Upper lobe of left lung (tissue), 6 donors: ENCODE data around the gene KIF13A. TPM values are rescaled to one million over a fixed set of nuclear protein-coding genes. Genes with fewer than 3 reads are reported as not detected.
"Not testable (repeated sequence)": the region's sequence is repeated elsewhere in the genome, so short reads cannot be mapped to it uniquely, and the experiment has no call there.

Experiments used
- ATAC-seq, 2 donors: fragments of 200-7000 bp; cut with Tn5 transposase; one replicate each; pipeline ENCODE4 v1.9.1; 2022; ENCODE audit warnings: mild to moderate bottlenecking in 2 of 2, moderate library complexity in 2 of 2; ENCODE audit not compliant: low FRiP score in 2 of 2
- DNase-seq, 2 donors: peaks; one replicate each; pipeline ENCODE4 v3.0.0-alpha.2; 2019 to 2020
- H3K27ac ChIP-seq, 4 donors: fragments of 200-600 bp; sonication (generic); one replicate each; pipeline ENCODE4 v1.5.1; 2016 to 2019
- H3K27me3 ChIP-seq, 4 donors: fragments of 200-600 bp; sonication (generic); one replicate each; pipeline ENCODE4 v1.5.1; 2017 to 2019
- H3K36me3 ChIP-seq, 4 donors: fragments of 200-600 bp; sonication (generic); one replicate each; pipeline ENCODE4 v1.5.1; 2016 to 2019
- H3K4me1 ChIP-seq, 4 donors: fragments of 200-600 bp; sonication (generic); one replicate each; pipeline ENCODE4 v1.5.1; 2018 to 2019
- H3K4me3 ChIP-seq, 4 donors: fragments of 200-600 bp; sonication (generic); one replicate each; pipeline ENCODE4 v1.5.1; 2017 to 2019; ENCODE audit warnings: mild to moderate bottlenecking in 2 of 4, moderate library complexity in 1 of 4
- H3K9me3 ChIP-seq, 4 donors: fragments of 200-600 bp; sonication (generic); one replicate each; pipeline ENCODE4 v1.5.1; 2018 to 2019
- EP300 ChIP-seq, 4 donors: sonication (generic); formaldehyde crosslinking; IDR thresholded peaks; one replicate each; pipeline ENCODE4 v1.5.1; 2017; ENCODE audit warnings: antibody characterized with exemption in 4 of 4, control low read depth in 2 of 4
- POLR2A ChIP-seq, 4 donors: fragments of 450-650 bp; IDR thresholded peaks; one replicate each; pipeline ENCODE4 v1.5.1; 2016 to 2017; ENCODE audit warnings: antibody characterized with exemption in 4 of 4, mild to moderate bottlenecking in 2 of 4
- POLR2AphosphoS5 ChIP-seq, 2 donors: sonication (generic); formaldehyde crosslinking; IDR thresholded peaks; one replicate each; pipeline ENCODE4 v1.5.1; 2017; ENCODE audit warnings: antibody characterized with exemption in 2 of 2
- WGBS, 2 donors: methylation state at CpG; one replicate each; pipeline ENCODE4 v1.1.5; 2017 to 2018; 5-methylcytosine and 5-hydroxymethylcytosine counted together
- total RNA-seq, 6 donors: library from RNA; depleted of rRNA in 4 of 6; stranded (reverse); fragments of >200 nt in 4 of 6; gene quantifications; one replicate each; pipeline versions ENCODE4 v1.1.0 to v1.2.1, GENCODE V29; 2016 to 2021
- TF ChIP-seq, protein P1 (sequence below), 6 experiments: fragments of 450-650 bp in 4 of 6; fragments of 200-600 bp in 2 of 6; sonication (generic) in 2 of 6; IDR thresholded peaks; one replicate each; pipeline ENCODE4 v1.5.1; 2016 to 2019; ENCODE audit warnings: antibody characterized with exemption in 6 of 6
- donor health status: DM: no; HTN: no; CAD: no; lungs with moderate emphysema.
- donor health status: DM: no; HTN: yes; CAD: no; lungs with severe emphysema.

The KIF13A gene
- total RNA-seq, 6 donors from 2014 or later = 35.8 to 59.9 (median 49.0) TPM

DNA sequence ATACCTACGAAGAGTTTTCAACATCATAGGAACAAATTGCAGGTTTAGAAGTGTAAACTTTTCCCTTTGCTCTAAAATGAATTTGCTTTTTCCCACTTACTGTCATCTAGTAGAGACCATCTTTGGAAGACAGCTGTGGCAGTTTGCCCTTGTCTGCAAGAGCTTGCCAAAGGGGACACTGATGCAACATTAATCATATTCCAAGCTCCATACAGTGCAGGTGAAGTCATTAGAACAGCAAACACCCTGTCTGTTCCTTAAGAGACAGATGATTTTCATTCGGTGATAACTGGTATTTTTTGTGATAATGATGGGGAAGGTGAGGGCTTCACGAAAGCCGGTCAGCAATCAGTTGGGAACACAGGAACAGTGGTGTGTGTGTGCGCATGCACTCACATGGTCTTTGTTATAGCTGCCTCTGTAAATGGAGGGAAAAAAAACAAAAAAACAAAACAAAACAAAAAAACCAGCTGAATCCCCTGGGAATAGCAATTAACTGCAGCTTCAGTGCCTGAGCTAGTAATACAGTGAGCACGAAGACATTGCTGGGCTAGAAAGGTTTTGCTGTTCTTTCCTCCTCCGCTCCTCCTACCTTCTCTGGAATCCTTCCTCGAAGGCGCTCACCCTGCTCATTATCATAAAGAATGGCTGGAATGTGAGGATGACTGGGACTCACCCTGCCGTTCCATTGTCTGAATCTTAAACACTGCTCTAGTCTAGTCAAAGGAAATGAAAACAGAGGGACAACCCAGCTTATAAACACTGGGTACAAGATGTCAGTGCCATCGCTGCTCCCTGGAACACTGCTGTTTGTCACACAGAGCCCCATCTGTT is 35.2 kb upstream of the KIF13A start:
- no peak for ATAC-seq
- WGBS, 2 donors = 69 to 74% methylated on average over 11 of the region's 11 CpGs
- TF ChIP-seq POLR2A (IDR thresholded peaks at IDR 0.05) (no peak), POLR2AphosphoS5 (IDR thresholded peaks at IDR 0.05) (no peak), EP300 (IDR thresholded peaks at IDR 0.05) (no peak)
- TF ChIP-seq, protein P1, sequence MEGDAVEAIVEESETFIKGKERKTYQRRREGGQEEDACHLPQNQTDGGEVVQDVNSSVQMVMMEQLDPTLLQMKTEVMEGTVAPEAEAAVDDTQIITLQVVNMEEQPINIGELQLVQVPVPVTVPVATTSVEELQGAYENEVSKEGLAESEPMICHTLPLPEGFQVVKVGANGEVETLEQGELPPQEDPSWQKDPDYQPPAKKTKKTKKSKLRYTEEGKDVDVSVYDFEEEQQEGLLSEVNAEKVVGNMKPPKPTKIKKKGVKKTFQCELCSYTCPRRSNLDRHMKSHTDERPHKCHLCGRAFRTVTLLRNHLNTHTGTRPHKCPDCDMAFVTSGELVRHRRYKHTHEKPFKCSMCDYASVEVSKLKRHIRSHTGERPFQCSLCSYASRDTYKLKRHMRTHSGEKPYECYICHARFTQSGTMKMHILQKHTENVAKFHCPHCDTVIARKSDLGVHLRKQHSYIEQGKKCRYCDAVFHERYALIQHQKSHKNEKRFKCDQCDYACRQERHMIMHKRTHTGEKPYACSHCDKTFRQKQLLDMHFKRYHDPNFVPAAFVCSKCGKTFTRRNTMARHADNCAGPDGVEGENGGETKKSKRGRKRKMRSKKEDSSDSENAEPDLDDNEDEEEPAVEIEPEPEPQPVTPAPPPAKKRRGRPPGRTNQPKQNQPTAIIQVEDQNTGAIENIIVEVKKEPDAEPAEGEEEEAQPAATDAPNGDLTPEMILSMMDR (IDR thresholded peaks at IDR 0.05) = no peak
- H3K36me3 ChIP-seq = no peaks in the 10 kb centered on the region
- H3K4me1 ChIP-seq = peaks cover 0 to 8% (median 0%) of the 10 kb centered on the region in 4 donors
- H3K4me3 ChIP-seq = no peak overlapping the region
- H3K27ac ChIP-seq = no peak overlapping the region
- no peaks in the 10 kb centered on the region for H3K9me3 ChIP-seq
- no peak for DNase-seq
- no peaks in the 10 kb centered on the region for H3K27me3 ChIP-seq

DNA sequence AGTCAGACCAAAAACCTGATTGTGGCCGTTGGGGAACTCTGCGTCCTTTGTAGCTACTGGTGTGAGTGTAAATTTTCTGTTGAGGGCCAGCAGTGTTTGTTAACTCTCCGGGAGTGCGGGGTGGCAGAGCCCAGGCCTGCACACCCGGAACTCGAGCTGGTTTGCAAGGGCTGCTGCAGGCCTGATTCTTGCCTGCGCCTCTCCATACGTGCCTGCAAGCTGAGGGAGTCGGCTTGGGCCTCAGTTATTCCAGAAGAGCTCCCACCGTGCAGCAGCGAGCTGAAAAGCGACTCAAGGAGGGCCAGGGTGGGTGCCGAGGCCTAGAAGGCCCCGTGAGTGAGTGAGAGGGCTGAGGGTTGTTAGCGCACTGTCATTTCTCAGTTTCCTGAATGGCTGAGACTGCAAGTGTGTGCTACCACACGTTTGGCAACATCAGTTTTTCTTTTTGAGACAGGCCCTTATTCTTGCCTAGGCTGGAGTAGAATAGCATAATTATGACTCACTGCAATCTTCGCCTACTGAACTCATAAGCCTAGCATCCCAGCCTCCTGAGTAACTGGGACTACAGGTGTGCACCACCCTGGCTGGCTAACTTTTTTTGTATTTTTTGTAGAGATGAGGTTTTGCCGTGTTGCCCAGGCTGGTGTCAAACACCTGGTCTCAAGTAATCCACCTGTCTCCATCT is 33.9 kb upstream of the KIF13A start:
- Histone ChIP-seq H3K4me1 (peaks cover 0 to 8% (median 0%) of the 10 kb centered on the region in 4 donors), H3K36me3 (no peaks in the 10 kb centered on the region), H3K4me3 (no peak overlapping the region), H3K27ac (no peak overlapping the region), H3K27me3 (no peaks in the 10 kb centered on the region), H3K9me3 (no peaks in the 10 kb centered on the region)
- TF ChIP-seq EP300 (IDR thresholded peaks at IDR 0.05) (no peak), POLR2A (IDR thresholded peaks at IDR 0.05) (no peak), POLR2AphosphoS5 (IDR thresholded peaks at IDR 0.05) (no peak)
- TF ChIP-seq, protein P1 (IDR thresholded peaks at IDR 0.05) = no peak
- DNase-seq = no peak
- WGBS, 2 donors = 89 to 92% methylated on average over 18 of the region's 18 CpGs
- ATAC-seq = no peak

DNA sequence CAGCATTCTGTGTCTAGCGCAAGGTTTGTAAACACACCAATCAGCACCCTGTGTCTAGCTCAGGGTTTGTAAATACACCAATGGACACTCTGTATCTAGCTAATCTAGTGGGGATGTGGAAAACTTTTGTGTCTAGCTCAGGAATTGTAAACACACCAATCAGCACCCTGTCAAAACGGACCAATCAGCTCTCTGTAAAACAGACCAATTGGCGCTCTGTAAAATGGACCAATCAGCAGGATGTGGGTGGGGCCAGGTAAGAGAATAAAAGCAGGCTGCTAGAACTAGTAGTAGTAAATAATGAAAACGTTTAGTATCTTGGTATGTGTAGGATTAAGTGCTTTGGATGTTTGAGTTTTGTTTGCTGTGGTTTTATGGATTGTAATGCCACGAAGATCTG is 33.1 kb upstream of the KIF13A start:
- H3K9me3 ChIP-seq, H3K4me3 ChIP-seq, H3K4me1 ChIP-seq, DNase-seq, ATAC-seq, H3K36me3 ChIP-seq, H3K27me3 ChIP-seq, H3K27ac ChIP-seq: not testable (repeated sequence)
- 73 to 80% methylated on average over 5 of the region's 5 CpGs for WGBS, 2 donors

DNA sequence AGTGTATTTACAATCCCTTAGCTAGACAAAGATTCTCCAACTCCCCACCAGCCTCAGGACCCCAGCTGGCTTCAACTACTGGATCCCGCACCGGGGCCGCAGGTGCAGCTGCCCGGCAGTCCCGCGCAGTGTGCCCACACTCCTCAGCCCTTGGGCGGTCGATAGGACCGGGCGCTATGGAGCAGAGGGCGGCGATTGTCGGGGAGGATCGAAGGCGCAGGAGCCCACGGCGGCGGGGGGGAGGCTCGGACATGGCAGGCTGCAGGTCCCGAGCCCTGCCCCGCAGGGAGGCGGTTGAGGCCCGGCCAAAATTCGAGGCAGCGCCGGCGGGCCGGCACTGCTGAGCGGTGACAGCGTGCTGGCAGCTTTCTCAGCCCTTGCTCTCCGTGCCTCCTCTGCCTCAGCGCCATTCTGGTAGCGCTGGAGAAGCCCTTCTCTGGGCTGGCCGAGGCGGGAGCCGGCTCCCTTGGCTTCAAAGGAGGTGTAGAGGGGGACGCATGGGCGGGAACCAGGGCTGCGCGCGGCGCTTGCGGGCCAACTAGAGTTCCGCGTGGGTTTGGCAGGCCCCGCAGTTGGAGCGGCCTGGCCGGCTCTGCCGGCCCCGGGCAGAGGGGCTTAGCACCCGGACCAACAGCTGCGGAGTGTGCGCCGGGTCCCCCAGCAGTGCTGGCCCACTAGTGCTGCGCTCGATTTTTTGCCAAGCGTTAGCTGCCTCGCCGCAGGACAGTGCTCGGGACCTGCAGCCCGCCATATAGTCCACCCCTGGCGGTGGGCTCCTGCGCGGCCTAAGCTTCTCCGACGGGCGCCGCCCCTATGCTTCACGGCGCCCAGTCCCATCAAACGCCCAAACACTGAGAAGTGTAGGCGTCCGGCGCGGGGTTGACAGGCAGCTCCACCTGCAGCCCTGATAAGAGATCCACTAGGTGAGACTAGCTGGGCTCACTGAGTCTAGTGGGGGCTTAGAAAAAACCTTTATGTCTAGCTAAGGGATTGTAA is 32.4 kb upstream of the KIF13A start:
- Histone ChIP-seq H3K4me3 (peak overlapping the region in 2 of 4 donors; percentile 14 to 15), H3K27me3 (no peaks in the 10 kb centered on the region), H3K27ac (no peak overlapping the region), H3K9me3 (no peaks in the 10 kb centered on the region), H3K4me1 (peaks cover 0 to 8% (median 0%) of the 10 kb centered on the region in 4 donors), H3K36me3 (no peaks in the 10 kb centered on the region)
- TF ChIP-seq, protein P1 (IDR thresholded peaks at IDR 0.05) = no peak
- no peak for TF ChIP-seq POLR2A (IDR thresholded peaks at IDR 0.05)
- DNase-seq = peak in 1 of 2 donors; percentile 83
- peak; percentile 36 to 57 for ATAC-seq
- 69 to 97% methylated on average over 22 to 72 of the region's 75 CpGs for WGBS, 2 donors

DNA sequence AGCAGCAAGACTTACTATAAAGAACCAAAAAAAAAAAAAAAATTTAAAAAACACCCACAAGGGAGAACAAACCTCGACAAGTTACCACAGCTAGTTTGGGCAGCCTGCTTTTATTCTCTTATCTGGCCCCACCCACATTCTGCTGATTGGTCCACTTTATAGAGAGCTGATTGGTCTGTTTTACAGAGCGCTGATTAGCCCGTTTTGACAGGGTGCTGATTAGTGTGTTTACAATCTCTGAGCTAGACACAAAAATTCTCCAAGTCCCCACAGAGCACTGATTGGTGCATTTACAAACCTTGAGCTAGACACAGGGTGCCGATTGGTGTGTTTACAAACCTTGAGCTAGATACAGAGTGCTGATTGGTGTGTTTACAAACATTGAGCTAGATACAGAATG is 31.7 kb upstream of the KIF13A start:
- H3K36me3 ChIP-seq, H3K27ac ChIP-seq, H3K9me3 ChIP-seq, H3K4me3 ChIP-seq, H3K4me1 ChIP-seq, DNase-seq, ATAC-seq, H3K27me3 ChIP-seq: not testable (repeated sequence)
- WGBS, 2 donors = 67 to 77% methylated on average over 4 of the region's 4 CpGs
